ENCODE data around the gene BCAS1.

BCAS1 gene

GRCh38 chr20:54044156-54044555, 26.2 kb downstream of the BCAS1 start:
- TF ChIP-seq, protein P1, sequence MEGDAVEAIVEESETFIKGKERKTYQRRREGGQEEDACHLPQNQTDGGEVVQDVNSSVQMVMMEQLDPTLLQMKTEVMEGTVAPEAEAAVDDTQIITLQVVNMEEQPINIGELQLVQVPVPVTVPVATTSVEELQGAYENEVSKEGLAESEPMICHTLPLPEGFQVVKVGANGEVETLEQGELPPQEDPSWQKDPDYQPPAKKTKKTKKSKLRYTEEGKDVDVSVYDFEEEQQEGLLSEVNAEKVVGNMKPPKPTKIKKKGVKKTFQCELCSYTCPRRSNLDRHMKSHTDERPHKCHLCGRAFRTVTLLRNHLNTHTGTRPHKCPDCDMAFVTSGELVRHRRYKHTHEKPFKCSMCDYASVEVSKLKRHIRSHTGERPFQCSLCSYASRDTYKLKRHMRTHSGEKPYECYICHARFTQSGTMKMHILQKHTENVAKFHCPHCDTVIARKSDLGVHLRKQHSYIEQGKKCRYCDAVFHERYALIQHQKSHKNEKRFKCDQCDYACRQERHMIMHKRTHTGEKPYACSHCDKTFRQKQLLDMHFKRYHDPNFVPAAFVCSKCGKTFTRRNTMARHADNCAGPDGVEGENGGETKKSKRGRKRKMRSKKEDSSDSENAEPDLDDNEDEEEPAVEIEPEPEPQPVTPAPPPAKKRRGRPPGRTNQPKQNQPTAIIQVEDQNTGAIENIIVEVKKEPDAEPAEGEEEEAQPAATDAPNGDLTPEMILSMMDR (IDR thresholded peaks at IDR 0.05; ENCODE audit: borderline replicate concordance, control extremely low read depth, extremely low read depth, insufficient read depth, missing control alignments) = no peak
- in situ Hi-C loops (cut with MboI; ENCODE audit: low sequenced_read_pairs, unreplicated experiment) = no loop called here
- DNase-seq (ENCODE audit: low spot score) = no peak

GRCh38 chr20:54043076-54043967, 27.1 kb downstream of the BCAS1 start:
- DNase-seq (ENCODE audit: low spot score) = no peak
- TF ChIP-seq, protein P1 (IDR thresholded peaks at IDR 0.05; ENCODE audit: borderline replicate concordance, control extremely low read depth, extremely low read depth, insufficient read depth, missing control alignments) = no peak
- in situ Hi-C loops (cut with MboI; ENCODE audit: low sequenced_read_pairs, unreplicated experiment) = no loop called here

GRCh38 chr20:54042021-54042420, 28.4 kb downstream of the BCAS1 start:
- in situ Hi-C loops (cut with MboI; ENCODE audit: low sequenced_read_pairs, unreplicated experiment) = no loop called here
- DNase-seq (ENCODE audit: low spot score) = no peak
- TF ChIP-seq, protein P1 (IDR thresholded peaks at IDR 0.05; ENCODE audit: borderline replicate concordance, control extremely low read depth, extremely low read depth, insufficient read depth, missing control alignments) = no peak

DNA sequence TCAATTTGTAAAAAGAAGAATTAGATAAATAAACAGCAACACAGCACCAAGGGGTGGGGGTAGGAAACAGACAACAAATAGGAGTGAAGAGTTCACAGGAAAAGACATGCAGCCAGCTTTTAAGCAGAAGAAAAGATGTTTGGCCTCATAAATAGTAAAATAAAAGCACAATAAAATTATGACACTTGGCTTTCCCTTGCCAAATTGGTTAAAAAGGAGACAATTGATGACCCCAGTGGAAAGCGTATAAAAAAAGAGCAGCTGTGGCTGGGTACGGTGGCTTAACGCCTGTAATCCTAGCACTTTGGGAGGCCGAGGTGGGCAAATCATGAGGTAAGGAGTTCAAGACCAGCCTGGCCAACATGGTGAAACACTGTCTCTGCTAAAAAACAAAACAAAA, 29.1 kb downstream of the BCAS1 start:
- no peak for DNase-seq (ENCODE audit: low spot score)
- in situ Hi-C loops (cut with MboI; ENCODE audit: low sequenced_read_pairs, unreplicated experiment) = no loop called here
- TF ChIP-seq, protein P1 (IDR thresholded peaks at IDR 0.05; ENCODE audit: borderline replicate concordance, control extremely low read depth, extremely low read depth, insufficient read depth, missing control alignments) = no peak

- TF ChIP-seq, protein P1 (IDR thresholded peaks at IDR 0.05; ENCODE audit: borderline replicate concordance, control extremely low read depth, extremely low read depth, insufficient read depth, missing control alignments) = no peak
- in situ Hi-C loops (cut with MboI; ENCODE audit: low sequenced_read_pairs, unreplicated experiment) = no loop called here
- DNase-seq (ENCODE audit: low spot score) = no peak
Measured at GRCh38 chr20:54040531-54040930, 29.9 kb downstream of the BCAS1 start.

DNA sequence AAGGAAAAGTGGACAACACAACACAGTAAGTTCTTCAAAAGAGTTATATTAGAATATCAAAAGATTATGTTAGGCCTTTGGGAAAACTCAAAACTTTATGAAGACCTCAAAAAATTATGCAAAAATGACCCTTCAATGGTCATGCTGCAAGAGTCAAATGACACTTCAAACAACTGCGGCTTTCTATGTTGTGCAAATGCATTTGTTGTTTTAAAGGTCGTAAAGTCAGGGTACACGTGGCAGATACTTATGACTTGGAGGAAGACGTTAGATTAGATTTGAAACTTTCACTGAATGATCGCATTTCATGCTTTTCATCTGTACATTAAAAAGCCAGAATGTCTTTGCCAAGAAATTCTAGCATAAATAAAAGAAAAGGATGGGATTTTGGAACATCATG, 31.4 kb downstream of the BCAS1 start:
- no peak for DNase-seq (ENCODE audit: low spot score)
- TF ChIP-seq, protein P1 (IDR thresholded peaks at IDR 0.05; ENCODE audit: borderline replicate concordance, control extremely low read depth, extremely low read depth, insufficient read depth, missing control alignments) = no peak
- in situ Hi-C loops (cut with MboI; ENCODE audit: low sequenced_read_pairs, unreplicated experiment) = no loop called here
